IPS DF 4.7 (cell line): ENCODE data around the gene MVB12B.
"Not testable (repeated sequence)": the region's sequence is repeated elsewhere in the genome, so short reads cannot be mapped to it uniquely, and the experiment has no call there.

Experiments
- DNase-seq: peaks from one replicate; pipeline ENCODE4 v3.0.0-alpha.2; 2013; ENCODE audit warnings: low spot score; ENCODE audit errors: extremely low read depth

The MVB12B gene

GRCh38 chr9:126326228-126327005 is at the start of gene MVB12B:
MVB12B (plus strand) TSS chr9:126326829; CDS start chr9:126326930, 101 bp downstream.
- DNase-seq = no peak

- no peak for DNase-seq
These were observed 42.7 kb upstream of the MVB12B start for GRCh38 chr9:126283799-126284465.

DNA sequence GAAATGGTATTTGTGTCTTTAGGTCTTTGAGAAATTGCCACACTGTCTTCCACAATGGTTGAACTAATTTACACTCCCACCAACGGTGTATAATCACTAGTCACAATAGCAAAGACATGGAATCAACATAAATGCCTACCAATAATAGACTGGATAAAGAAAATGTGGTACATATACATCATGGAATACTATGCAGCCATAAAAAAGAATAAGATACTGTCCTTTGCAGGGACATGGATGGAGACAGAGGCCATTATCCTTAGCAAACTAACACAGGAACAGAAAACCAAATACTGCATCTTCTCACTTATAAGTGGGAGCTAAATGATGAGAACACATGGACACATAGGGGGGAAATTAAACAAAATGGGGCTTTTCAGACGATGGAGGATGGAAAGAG is 41.0 kb upstream of the MVB12B start:
- DNase-seq = not testable (repeated sequence)

GRCh38 chr9:126287166-126287866 is 39.3 kb upstream of the MVB12B start:
- no peak for DNase-seq

GRCh38 chr9:126290871-126291270 is 35.8 kb upstream of the MVB12B start:
- no peak for DNase-seq

DNA sequence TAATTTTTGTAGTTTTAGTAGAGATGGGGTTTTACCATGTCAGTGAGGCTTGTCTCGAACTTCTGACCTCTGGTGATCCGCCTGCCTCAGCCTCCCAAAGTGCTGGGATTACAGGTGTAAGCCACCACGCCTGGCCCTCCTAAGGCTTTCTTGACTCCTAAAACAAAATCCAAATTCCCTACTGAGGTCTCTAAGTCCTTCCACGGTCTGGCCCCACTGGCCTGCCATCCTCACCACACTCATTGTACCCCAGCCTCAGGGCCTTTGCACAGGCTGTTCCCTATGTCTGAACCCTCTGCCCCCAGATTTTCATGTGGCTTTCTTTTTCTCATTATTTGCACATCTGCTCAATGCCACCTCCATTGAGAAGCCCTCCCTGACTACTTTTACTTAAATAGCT is 34.7 kb upstream of the MVB12B start:
- DNase-seq = no peak

DNA sequence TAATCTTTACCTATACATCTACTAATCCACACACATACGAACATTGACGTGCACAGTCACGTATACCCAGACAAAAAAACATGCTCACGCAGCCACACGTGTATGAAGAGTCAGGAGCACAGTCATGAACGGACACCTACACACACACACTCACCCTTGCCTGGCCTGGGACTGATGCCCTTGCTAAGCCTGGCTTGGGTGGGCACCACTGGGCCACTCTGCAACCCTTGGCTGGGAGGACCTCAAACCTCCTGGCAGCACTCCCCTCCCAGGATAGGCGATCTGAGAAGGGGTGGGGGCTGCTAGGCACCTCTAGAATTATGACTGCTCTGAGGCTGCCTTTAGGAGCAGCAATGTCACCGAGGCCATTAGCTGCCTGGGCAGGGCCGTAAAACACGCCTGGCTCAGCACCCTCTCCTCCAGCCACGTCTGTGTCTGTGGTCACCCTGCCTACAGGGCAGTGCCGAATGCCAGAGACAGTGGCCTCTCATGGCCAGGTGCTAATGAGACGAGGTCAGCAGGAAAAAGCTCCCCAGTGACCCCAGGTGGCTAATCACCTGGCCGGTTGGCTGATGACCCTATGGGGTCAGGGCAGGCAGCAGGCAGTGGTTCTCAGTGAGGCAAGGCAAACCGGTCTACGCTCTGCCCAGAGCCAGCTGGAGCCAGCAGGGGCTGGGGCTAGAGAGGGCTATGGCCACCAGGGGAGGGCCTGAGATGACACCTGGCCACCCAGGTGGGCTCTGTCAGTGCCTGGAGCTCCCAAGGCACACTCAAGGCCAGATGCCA is 33.7 kb upstream of the MVB12B start:
- DNase-seq = no peak

- DNase-seq = no peak
These were observed 33.1 kb upstream of the MVB12B start for GRCh38 chr9:126293522-126293889.

DNA sequence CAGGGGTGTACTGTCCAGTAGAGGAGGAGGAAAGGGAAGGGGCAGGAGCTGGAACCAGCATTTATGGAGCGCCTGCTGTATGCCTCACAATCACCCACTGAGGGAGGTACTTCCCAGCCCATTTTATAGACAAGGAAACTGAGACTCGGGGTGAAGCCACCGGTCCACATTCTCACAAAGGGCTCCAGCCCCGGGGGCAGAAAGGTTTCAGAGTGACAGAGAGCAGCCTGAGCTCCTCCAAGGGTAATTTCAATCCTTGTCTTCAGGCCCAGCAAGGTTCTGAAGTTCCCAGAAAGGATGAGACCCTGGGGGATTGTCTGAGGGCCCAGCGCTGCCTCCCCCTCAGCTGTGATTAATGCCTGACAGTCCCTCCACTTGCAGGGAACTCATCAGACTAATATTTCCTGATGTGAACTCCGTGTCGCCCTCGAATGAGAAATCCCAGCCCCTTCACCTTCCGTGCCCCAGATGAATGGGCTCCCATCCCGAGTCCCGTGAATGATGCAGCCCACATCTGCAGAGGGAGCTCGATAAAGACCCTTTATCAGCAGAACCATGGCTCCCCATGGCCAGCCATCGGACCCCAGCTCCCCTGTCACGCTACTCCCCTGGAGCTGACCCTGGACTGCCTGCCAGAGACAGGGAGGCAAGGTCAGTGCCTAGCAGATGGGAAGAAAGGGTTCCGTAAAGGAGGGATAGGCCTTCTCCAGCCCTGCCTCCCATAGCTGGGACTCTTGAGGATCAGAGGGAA is 32.1 kb upstream of the MVB12B start:
- DNase-seq = no peak

GRCh38 chr9:126295082-126295477 is 31.5 kb upstream of the MVB12B start:
- DNase-seq = no peak

DNA sequence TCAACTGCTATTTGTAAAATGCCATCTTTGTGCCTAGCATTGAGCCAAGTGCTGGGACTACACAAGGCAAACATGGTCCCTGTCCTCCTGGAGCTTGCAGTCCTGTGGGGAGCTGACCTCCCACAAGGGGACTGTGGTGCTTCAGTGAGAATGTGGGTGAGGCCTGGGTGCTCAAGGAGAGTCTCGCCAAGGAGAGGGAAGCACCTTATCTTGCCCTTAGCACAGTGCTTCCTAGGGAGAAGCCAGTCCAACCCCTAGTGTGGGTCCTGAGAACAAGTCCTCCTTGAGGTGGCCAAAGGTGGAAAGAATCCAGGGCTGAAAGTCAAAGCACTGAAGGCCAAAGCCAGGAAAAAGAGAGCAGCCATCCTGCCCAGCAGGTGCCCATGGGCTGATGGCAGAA is 31.1 kb upstream of the MVB12B start:
- no peak for DNase-seq

DNA sequence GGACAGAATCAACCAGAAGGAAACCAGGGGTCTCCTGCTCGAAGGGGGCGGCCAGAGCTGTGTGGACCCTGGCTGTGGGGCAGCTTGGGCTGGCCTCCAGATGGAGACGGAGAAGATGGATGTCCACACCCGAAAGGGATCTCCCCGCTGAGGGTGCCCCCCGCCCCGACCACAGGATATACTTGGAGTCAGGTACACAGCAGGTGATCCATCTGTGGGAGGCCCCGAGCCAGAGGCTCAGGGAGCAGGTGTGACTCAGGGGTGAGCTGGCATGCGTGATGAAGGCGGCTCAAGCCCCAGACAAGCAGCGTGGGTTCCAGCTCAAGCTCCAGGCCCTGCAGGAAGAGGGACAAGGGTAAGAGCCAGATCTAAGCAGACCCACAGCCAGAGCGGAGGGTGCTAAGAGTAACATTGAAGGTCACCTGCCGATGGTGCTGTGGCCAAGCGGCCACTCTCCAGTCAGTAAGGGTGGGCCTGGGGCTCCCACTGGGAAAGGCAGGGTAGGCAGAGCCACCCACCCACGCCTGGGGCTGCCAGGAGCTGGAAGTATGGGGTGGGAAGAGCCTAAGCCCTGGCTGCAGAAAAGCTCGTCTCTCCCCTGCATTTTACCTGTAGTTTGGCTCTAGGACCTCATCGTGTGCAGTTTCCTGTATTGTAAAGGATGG is 30.6 kb upstream of the MVB12B start:
- DNase-seq = no peak

DNA sequence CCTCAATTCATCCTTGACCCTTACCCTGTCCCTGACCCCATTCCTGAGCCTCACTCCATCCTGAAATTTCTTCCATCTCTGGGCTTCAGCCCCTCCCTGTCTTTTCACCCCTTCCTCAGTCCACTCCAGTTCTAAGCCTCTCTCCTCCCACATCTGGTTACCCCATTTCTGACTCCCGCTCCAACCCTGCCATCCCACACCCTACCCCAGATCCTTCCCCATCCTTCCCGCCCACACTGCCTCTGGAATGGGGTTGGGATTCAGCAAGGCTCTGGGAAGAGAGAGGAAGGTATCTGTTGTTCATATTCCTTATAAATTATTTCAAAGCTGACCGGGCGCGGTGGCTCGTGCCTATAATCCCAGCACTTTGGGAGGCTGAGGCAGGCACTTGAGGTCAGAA is 29.9 kb upstream of the MVB12B start:
- DNase-seq = no peak

DNA sequence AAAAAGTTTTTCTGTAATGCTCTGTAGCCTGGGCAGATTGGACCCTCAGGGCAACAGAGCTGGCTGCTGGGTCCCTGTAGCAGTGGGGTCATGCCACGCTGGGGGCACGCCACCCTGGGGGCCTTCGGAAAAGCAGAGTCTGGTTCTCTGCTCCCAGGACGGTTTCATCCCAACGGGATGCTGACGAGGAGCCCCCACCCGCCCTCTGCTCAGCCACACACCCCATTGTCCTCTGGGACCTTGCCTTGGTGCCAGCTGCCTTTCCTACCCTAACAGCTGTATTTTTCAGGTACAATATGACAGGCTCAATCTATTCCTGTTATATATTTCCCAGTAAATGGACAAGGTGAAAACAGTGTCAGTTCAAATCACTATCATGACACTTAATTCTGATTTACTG is 29.0 kb upstream of the MVB12B start:
- DNase-seq = no peak

GRCh38 chr9:126298063-126298801 is 28.4 kb upstream of the MVB12B start:
- DNase-seq = no peak

DNA sequence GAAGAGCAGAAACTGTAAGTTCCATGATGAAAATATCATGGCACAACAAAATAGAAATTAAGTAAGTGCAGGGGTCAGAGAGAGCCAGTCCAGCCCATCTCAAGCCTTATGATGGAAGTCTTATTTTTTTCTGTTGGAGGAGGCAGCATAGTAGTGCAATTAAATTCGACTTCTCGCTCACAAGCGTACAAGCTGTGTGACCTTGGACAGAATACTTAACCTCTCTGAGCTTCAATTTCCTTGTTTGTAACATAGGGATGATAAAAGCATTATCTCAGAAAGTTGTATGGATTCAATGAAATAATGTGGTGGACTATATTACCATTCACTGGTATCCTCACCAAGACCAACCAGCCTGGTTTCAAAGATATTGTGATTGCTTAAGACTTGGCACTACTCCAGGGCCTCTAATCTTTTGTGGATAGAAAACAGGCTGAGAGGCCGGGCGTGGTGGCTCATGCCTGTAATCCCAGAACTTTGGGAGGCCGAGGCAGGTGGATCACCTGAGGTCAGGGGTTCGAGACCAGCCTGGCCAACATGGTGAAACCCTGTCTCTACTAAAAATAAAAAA is 26.8 kb upstream of the MVB12B start:
- DNase-seq = no peak

DNA sequence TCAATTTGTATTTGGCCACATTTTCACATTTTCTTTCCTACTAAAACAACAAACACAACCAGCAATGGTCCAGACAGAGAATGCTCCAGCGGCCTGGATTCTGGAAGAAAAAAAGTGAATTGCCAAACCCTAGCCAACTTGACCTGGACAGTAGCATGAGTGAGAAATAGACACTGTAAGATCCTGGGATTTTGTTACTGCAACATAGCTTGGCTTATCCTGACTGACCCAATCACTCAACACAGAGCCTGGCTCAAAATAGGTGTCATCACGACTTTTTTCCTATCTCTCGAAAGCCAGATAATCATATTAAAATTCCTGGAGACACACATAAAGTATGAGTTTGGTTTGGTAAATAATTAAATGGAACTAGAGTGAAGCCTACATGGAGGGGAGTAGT is 25.4 kb upstream of the MVB12B start:
- no peak for DNase-seq

- peak; percentile 25 for DNase-seq
These were observed 24.5 kb upstream of the MVB12B start for GRCh38 chr9:126301985-126302603.

GRCh38 chr9:126302730-126303129 is 23.9 kb upstream of the MVB12B start:
- no peak for DNase-seq
